ENCODE measurements around the gene DKK3.

- TF ChIP-seq POLR2A (IDR thresholded peaks at IDR 0.05): no peak
- no peak for TF ChIP-seq CTCF (IDR thresholded peaks at IDR 0.05)
- TF ChIP-seq POLR2AphosphoS5 (IDR thresholded peaks at IDR 0.05): no peak
Measured at GRCh38 chr11:11971906-11972547, 36.4 kb downstream of the DKK3 start.
